ENCODE data around the gene HOXB4.

Gene HOXB4

GRCh38 chr17:48527547-48527932 is 50.6 kb downstream of the HOXB4 start:
- no peak for DNase-seq

GRCh38 chr17:48526608-48527546 is 51.3 kb downstream of the HOXB4 start:
- no peak for DNase-seq

Data from EL (cell line).